Urothelium cell line (cell line): ENCODE data around the gene PATE4.
A peak's percentile ranks its signal among the peaks of the same experiment; 100 is the strongest.

Experiments
- DNase-seq: peaks from one replicate; pipeline ENCODE4 v3.0.0; 2011; ENCODE audit warnings: low spot score, mixed read lengths
- FAIRE-seq: peaks from 2 replicates; lab custom pipeline; 2011; peaks lifted over from hg19 to GRCh38; lab: Jason Lieb, UNC

Gene PATE4

GRCh38 chr11:125886997-125887372, 53.9 kb downstream of the PATE4 start:
- no peak for FAIRE-seq
- peak; percentile 34 for DNase-seq

- FAIRE-seq (peak; percentile 9), DNase-seq (peak; percentile 92)
Observed at GRCh38 chr11:125887373-125888324, 54.5 kb downstream of the PATE4 start, which contains the start of gene HYLS1. Gene HYLS1, plus strand, starts transcription at chr11:125887668. Its CDS starts 11,701 bp downstream, at chr11:125899369.
